KMS-11 (cell line): ENCODE data around the gene LENG8.

Source experiments
- H2AFZ ChIP-seq: fragments of 200-600 bp; sonication (generic); 2 replicates; pipeline ENCODE4 v1.6.1; 2016; ENCODE audit warnings: antibody characterized with exemption, mixed run types, low read depth
- H3K27ac ChIP-seq: fragments of 200-600 bp; sonication (generic); 2 replicates; pipeline ENCODE4 v1.6.1; 2016; ENCODE audit warnings: mild to moderate bottlenecking, mixed run types
- H3K27me3 ChIP-seq: fragments of 200-600 bp; sonication (generic); 2 replicates; pipeline ENCODE4 v1.6.1; 2017; ENCODE audit warnings: mild to moderate bottlenecking, low read depth, mixed run types, moderate library complexity; ENCODE audit not compliant: insufficient read depth
- H3K36me3 ChIP-seq: fragments of 200-600 bp; sonication (generic); 2 replicates; pipeline ENCODE4 v1.6.1; 2017; ENCODE audit warnings: mild to moderate bottlenecking, mixed run types; ENCODE audit not compliant: insufficient read depth
- H3K4me1 ChIP-seq: fragments of 200-600 bp; sonication (generic); 2 replicates; pipeline ENCODE4 v1.6.1; 2016; ENCODE audit warnings: mild to moderate bottlenecking, low read depth, mixed run types; ENCODE audit not compliant: poor library complexity, severe bottlenecking
- H3K4me2 ChIP-seq: fragments of 200-600 bp; sonication (generic); 2 replicates; pipeline ENCODE4 v1.7.0; 2016; ENCODE audit warnings: mild to moderate bottlenecking, mixed run types
- H3K4me3 ChIP-seq: fragments of 200-600 bp; sonication (generic); IDR thresholded peaks from 2 replicates; pipeline ENCODE4 v1.6.1; 2017; ENCODE audit warnings: low read depth, low read length, mixed read lengths; ENCODE audit not compliant: insufficient read depth
- H3K79me2 ChIP-seq: fragments of 200-600 bp; sonication (generic); 2 replicates; pipeline ENCODE4 v1.6.1; 2016; ENCODE audit warnings: low read depth, mixed run types; ENCODE audit not compliant: insufficient read depth
- H3K9ac ChIP-seq: fragments of 200-600 bp; sonication (generic); 2 replicates; pipeline ENCODE4 v1.6.1; 2016; ENCODE audit warnings: mild to moderate bottlenecking, mixed run types
- H4K20me1 ChIP-seq: fragments of 200-600 bp; sonication (generic); 2 replicates; pipeline ENCODE4 v1.6.1; 2016; ENCODE audit warnings: mild to moderate bottlenecking, mixed run types; ENCODE audit not compliant: insufficient read depth
- CTCF ChIP-seq: fragments of 200-600 bp; sonication (generic); conservative IDR thresholded peaks from 2 replicates; pipeline ENCODE4 v1.6.1; 2017; ENCODE audit warnings: low read depth, mild to moderate bottlenecking, antibody characterized with exemption, low read length, moderate library complexity, mixed read lengths

Gene LENG8

GRCh38 chr19:54449701-54450069 lies 686 bp downstream of the LENG8 start:
- peaks cover 17% of the 10 kb centered on the region; the same call in 1 of the 2 replicates for H4K20me1 ChIP-seq
- TF ChIP-seq CTCF: no peak
- H3K9ac ChIP-seq: peak overlapping the region; percentile 87
- peaks cover 32% of the 10 kb centered on the region for H3K4me1 ChIP-seq
- H3K4me2 ChIP-seq: peak overlapping the region; percentile 93
- peak overlapping the region; percentile 88 for H3K27ac ChIP-seq
- H3K79me2 ChIP-seq: peaks cover 73% of the 10 kb centered on the region
- H3K27me3 ChIP-seq: no peaks in the 10 kb centered on the region
- peak overlapping the region; percentile 64 for H2AFZ ChIP-seq
- H3K36me3 ChIP-seq: peaks cover 17% of the 10 kb centered on the region; the same call in 1 of the 2 replicates
- no peak overlapping the region for H3K4me3 ChIP-seq

GRCh38 chr19:54451331-54451871 lies 2.4 kb downstream of the LENG8 start:
- Histone ChIP-seq H3K4me1 (peaks cover 32% of the 10 kb centered on the region), H3K27ac (peak overlapping the region; percentile 9; the same call in 1 of the 2 replicates), H2AFZ (no peak overlapping the region), H3K4me2 (peak overlapping the region; percentile 93), H3K4me3 (no peak overlapping the region), H3K9ac (no peak overlapping the region), H3K36me3 (peaks cover 21% of the 10 kb centered on the region; the same call in 1 of the 2 replicates), H4K20me1 (peaks cover 17% of the 10 kb centered on the region; the same call in 1 of the 2 replicates), H3K27me3 (no peaks in the 10 kb centered on the region), H3K79me2 (peaks cover 73% of the 10 kb centered on the region)
- TF ChIP-seq CTCF: no peak

GRCh38 chr19:54451997-54452396 lies 3.0 kb downstream of the LENG8 start:
- no peak overlapping the region for H2AFZ ChIP-seq
- H3K4me3 ChIP-seq: no peak overlapping the region
- no peak for TF ChIP-seq CTCF
- H3K27me3 ChIP-seq: no peaks in the 10 kb centered on the region
- H3K9ac ChIP-seq: no peak overlapping the region
- peaks cover 29% of the 10 kb centered on the region for H3K4me1 ChIP-seq
- peaks cover 22% of the 10 kb centered on the region; the same call in 1 of the 2 replicates for H3K36me3 ChIP-seq
- H3K4me2 ChIP-seq: peak overlapping the region; percentile 93; the same call in 1 of the 2 replicates
- peaks cover 71% of the 10 kb centered on the region for H3K79me2 ChIP-seq
- H4K20me1 ChIP-seq: peaks cover 17% of the 10 kb centered on the region; the same call in 1 of the 2 replicates
- H3K27ac ChIP-seq: peak overlapping the region; percentile 9; the same call in 1 of the 2 replicates

- peaks cover 24% of the 10 kb centered on the region; the same call in 1 of the 2 replicates for H3K36me3 ChIP-seq
- H2AFZ ChIP-seq: no peak overlapping the region
- peaks cover 68% of the 10 kb centered on the region for H3K79me2 ChIP-seq
- no peak overlapping the region for H3K9ac ChIP-seq
- H3K4me1 ChIP-seq: peaks cover 23% of the 10 kb centered on the region
- TF ChIP-seq CTCF: no peak
- H3K4me2 ChIP-seq: no peak overlapping the region
- no peak overlapping the region for H3K27ac ChIP-seq
- no peaks in the 10 kb centered on the region for H3K27me3 ChIP-seq
- no peak overlapping the region for H3K4me3 ChIP-seq
- peaks cover 17% of the 10 kb centered on the region; the same call in 1 of the 2 replicates for H4K20me1 ChIP-seq
Observed at GRCh38 chr19:54452626-54453025, 3.6 kb downstream of the LENG8 start.
